Measurements from ENCODE around the gene SNRNP25.

GRCh38 chr16:91484-91883, 37.9 kb downstream of the SNRNP25 start:
- no peak for TF ChIP-seq CTCF (IDR thresholded peaks at IDR 0.05)
- no peak for TF ChIP-seq POLR2AphosphoS5 (IDR thresholded peaks at IDR 0.05)
- TF ChIP-seq POLR2A (IDR thresholded peaks at IDR 0.05), result no peak

Data from upper lobe of left lung (tissue), 4 donors.